H9 (cell line): ENCODE results near the gene CDC25B. TPM values are rescaled to one million over a fixed set of nuclear protein-coding genes. Genes with fewer than 3 reads are reported as not detected.

Experiments used
- DNase-seq: peaks from one replicate; pipeline ENCODE4 v3.0.0-alpha.2; 2017
- H2AFZ ChIP-seq: one replicate; pipeline ENCODE4 v1.6.1; 2013; ENCODE audit warnings: mild to moderate bottlenecking, low read length, control low read depth, moderate library complexity
- H2AK5ac ChIP-seq: 2 replicates; pipeline ENCODE4 v1.6.1; 2013; ENCODE audit warnings: low read length, control low read depth, mixed read lengths; ENCODE audit not compliant: insufficient read length
- H2BK120ac ChIP-seq: one replicate; pipeline ENCODE4 v1.6.1; 2013; ENCODE audit warnings: low read depth, mild to moderate bottlenecking, low read length, control low read depth, inconsistent platforms; ENCODE audit not compliant: poor library complexity, severe bottlenecking
- H2BK12ac ChIP-seq: 2 replicates; pipeline ENCODE4 v1.6.1; 2013; ENCODE audit warnings: low read length, control low read depth, mixed read lengths, low read depth; ENCODE audit not compliant: insufficient read length
- H2BK15ac ChIP-seq: 2 replicates; pipeline ENCODE4 v1.6.1; 2013; ENCODE audit warnings: low read depth, low read length, control low read depth
- H2BK20ac ChIP-seq: one replicate; pipeline ENCODE4 v1.6.1; 2013; ENCODE audit warnings: low read depth, mild to moderate bottlenecking, low read length, control low read depth, inconsistent platforms; ENCODE audit not compliant: poor library complexity, severe bottlenecking
- H2BK5ac ChIP-seq: 2 replicates; pipeline ENCODE4 v1.6.1; 2013; ENCODE audit warnings: low read length, control low read depth, mixed read lengths; ENCODE audit not compliant: insufficient read length
- H3K14ac ChIP-seq: 2 replicates; pipeline ENCODE4 v1.6.1; 2013; ENCODE audit warnings: low read length, control low read depth; ENCODE audit not compliant: insufficient read depth
- H3K18ac ChIP-seq: 2 replicates; pipeline ENCODE4 v1.6.1; 2013; ENCODE audit warnings: low read depth, mild to moderate bottlenecking, mixed read lengths, low read length, control low read depth; ENCODE audit not compliant: insufficient read length
- H3K23ac ChIP-seq: 2 replicates; pipeline ENCODE4 v1.6.1; 2013; ENCODE audit warnings: low read length, control low read depth, mixed read lengths, low read depth; ENCODE audit not compliant: insufficient read length
- H3K23me2 ChIP-seq: 2 replicates; pipeline ENCODE4 v1.6.1; 2013; ENCODE audit warnings: low read depth, mild to moderate bottlenecking, mixed read lengths, low read length, control low read depth; ENCODE audit not compliant: insufficient read length, poor library complexity, severe bottlenecking
- H3K27ac ChIP-seq: 2 replicates; pipeline ENCODE4 v1.5.1; 2013; ENCODE audit warnings: low read length, control low read depth, mixed read lengths, low read depth; ENCODE audit not compliant: insufficient read length
- H3K27me3 ChIP-seq: 2 replicates; pipeline ENCODE4 v1.6.1; 2013; ENCODE audit warnings: low read length, control low read depth, inconsistent platforms; ENCODE audit not compliant: insufficient read depth
- H3K4ac ChIP-seq: 2 replicates; pipeline ENCODE4 v1.6.1; 2013; ENCODE audit warnings: low read depth, mild to moderate bottlenecking, control low read depth, inconsistent platforms, low read length, moderate library complexity
- H3K4me1 ChIP-seq: 2 replicates; pipeline ENCODE4 v1.6.1; 2013; ENCODE audit warnings: low read length, control low read depth, inconsistent platforms; ENCODE audit not compliant: insufficient read depth
- H3K4me2 ChIP-seq: 2 replicates; pipeline ENCODE4 v1.6.1; 2013; ENCODE audit warnings: low read length, control low read depth, mixed read lengths; ENCODE audit not compliant: insufficient read length, insufficient read depth
- H3K56ac ChIP-seq: 2 replicates; pipeline ENCODE4 v1.6.1; 2013; ENCODE audit warnings: low read depth, mild to moderate bottlenecking, mixed read lengths, low read length, control low read depth; ENCODE audit not compliant: insufficient read length
- H3K79me1 ChIP-seq: 2 replicates; pipeline ENCODE4 v1.6.1; 2013; ENCODE audit warnings: low read depth, mild to moderate bottlenecking, moderate library complexity, low read length, control low read depth, inconsistent platforms; ENCODE audit not compliant: insufficient read depth, poor library complexity, severe bottlenecking
- H3K79me2 ChIP-seq: 2 replicates; pipeline ENCODE4 v1.6.1; 2013; ENCODE audit warnings: low read length, control low read depth, inconsistent platforms; ENCODE audit not compliant: insufficient read depth
- H3K9ac ChIP-seq: 2 replicates; pipeline ENCODE4 v1.6.1; 2013; ENCODE audit warnings: low read length, control low read depth, mixed read lengths; ENCODE audit not compliant: insufficient read length; ENCODE audit errors: extremely low read depth
- H3K9me3 ChIP-seq: one replicate; pipeline ENCODE4 v1.6.1; 2013; ENCODE audit warnings: low read depth, low read length, inconsistent platforms; ENCODE audit not compliant: control insufficient read depth
- H3T11ph ChIP-seq: one replicate; pipeline ENCODE4 v1.6.1; 2013; ENCODE audit warnings: mild to moderate bottlenecking, low read length, control low read depth, inconsistent platforms
- H4K20me1 ChIP-seq: one replicate; pipeline ENCODE4 v1.6.1; 2013; ENCODE audit not compliant: control insufficient read depth, insufficient read length, insufficient read depth
- H4K5ac ChIP-seq: 2 replicates; pipeline ENCODE4 v1.6.1; 2013; ENCODE audit warnings: low read depth, mild to moderate bottlenecking, mixed read lengths, low read length, control low read depth; ENCODE audit not compliant: insufficient read length
- H4K8ac ChIP-seq: replicated peaks from 2 replicates; pipeline ENCODE4 v1.6.1; 2013; ENCODE audit warnings: low read length, control low read depth, mixed read lengths, low read depth; ENCODE audit not compliant: insufficient read length
- H4K91ac ChIP-seq: 2 replicates; pipeline ENCODE4 v1.6.1; 2013; ENCODE audit warnings: low read depth, mild to moderate bottlenecking, moderate library complexity, mixed read lengths, low read length, control low read depth; ENCODE audit not compliant: insufficient read length
- H3K27ac Mint-ChIP-seq, 3 experiments: 2 replicates in 2 of 3; 3 replicates in 1 of 3; pipeline ENCODE4 v1.8.0; 2020 to 2021; ENCODE audit warnings: mixed read lengths in 3 of 3, mild to moderate bottlenecking in 1 of 3, moderate library complexity in 1 of 3
- H3K27me3 Mint-ChIP-seq: 2 replicates; pipeline ENCODE4 v1.8.0; 2021; ENCODE audit warnings: low read depth, mild to moderate bottlenecking, moderate library complexity, mixed read lengths
- H3K36me3 Mint-ChIP-seq, 3 experiments: 2 replicates in 2 of 3; 3 replicates in 1 of 3; pipeline ENCODE4 v1.8.0; 2020 to 2021; ENCODE audit warnings: low read depth in 3 of 3, mixed read lengths in 3 of 3; ENCODE audit not compliant: insufficient read depth in 1 of 3
- H3K4me1 Mint-ChIP-seq, 2 experiments: 2 replicates each; pipeline ENCODE4 v1.8.0; 2020; ENCODE audit warnings: mixed read lengths in 2 of 2
- H3K4me3 Mint-ChIP-seq, 2 experiments: 2 replicates in 1 of 2; 3 replicates in 1 of 2; pipeline ENCODE4 v1.8.0; 2020 to 2021; ENCODE audit warnings: mild to moderate bottlenecking in 2 of 2, mixed read lengths in 2 of 2, moderate library complexity in 1 of 2
- H3K9me3 Mint-ChIP-seq, 2 experiments: 2 replicates in 1 of 2; 3 replicates in 1 of 2; pipeline ENCODE4 v1.8.0; 2020; ENCODE audit warnings: mild to moderate bottlenecking in 2 of 2, mixed read lengths in 2 of 2, moderate library complexity in 1 of 2
- WGBS: extraction: QIAGEN DNeasy Blood & Tissue Kit; methylation state at CpG from one replicate; pipeline ENCODE4 v1.1.7; 2013; ENCODE audit warnings: missing lambda C conversion rate, low lambda C conversion rate, mixed read lengths; ENCODE audit not compliant: insufficient read length; ENCODE audit errors: extremely low coverage; 5-methylcytosine and 5-hydroxymethylcytosine counted together
- total RNA-seq: library from RNA; stranded (reverse); gene quantifications from 2 replicates; pipeline ENCODE4 v1.2.1, GENCODE V29; 2021
- TF ChIP-seq, protein P1 (sequence below): fragments of 200-600 bp; sonication (generic); conservative IDR thresholded peaks from 3 replicates; pipeline ENCODE4 v1.8.0; 2021; ENCODE audit warnings: antibody characterized with exemption, mild to moderate bottlenecking

The CDC25B gene
- total RNA-seq, 1 experiment from 2014 or later, result 24.0 TPM

DNA sequence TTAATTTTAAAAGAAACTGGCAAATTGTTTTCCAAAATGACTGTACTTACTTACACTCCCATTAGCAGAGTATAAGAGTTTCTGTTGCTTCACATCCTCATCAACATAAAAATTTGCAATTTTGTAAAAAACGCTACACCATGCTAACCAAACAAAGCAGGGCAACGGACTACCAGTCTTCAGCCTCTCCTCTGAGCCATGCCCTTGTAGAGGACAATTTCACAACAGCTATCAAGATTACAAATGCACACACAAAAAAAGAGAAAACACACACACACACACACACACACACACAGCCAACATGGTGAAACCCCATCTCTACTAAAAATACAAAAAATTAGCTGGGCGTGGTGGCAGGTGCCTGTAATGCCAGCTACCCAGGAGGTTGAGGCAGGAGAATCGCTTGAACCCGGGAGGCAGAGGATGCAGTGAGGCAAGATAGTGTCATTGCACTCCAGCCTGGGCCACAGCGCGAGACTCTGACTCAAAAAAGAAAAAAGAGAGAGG is 24.5 kb upstream of the CDC25B start:
- WGBS, result no CpG with 5 or more reads among the region's 7 CpGs
- TF ChIP-seq, protein P1, sequence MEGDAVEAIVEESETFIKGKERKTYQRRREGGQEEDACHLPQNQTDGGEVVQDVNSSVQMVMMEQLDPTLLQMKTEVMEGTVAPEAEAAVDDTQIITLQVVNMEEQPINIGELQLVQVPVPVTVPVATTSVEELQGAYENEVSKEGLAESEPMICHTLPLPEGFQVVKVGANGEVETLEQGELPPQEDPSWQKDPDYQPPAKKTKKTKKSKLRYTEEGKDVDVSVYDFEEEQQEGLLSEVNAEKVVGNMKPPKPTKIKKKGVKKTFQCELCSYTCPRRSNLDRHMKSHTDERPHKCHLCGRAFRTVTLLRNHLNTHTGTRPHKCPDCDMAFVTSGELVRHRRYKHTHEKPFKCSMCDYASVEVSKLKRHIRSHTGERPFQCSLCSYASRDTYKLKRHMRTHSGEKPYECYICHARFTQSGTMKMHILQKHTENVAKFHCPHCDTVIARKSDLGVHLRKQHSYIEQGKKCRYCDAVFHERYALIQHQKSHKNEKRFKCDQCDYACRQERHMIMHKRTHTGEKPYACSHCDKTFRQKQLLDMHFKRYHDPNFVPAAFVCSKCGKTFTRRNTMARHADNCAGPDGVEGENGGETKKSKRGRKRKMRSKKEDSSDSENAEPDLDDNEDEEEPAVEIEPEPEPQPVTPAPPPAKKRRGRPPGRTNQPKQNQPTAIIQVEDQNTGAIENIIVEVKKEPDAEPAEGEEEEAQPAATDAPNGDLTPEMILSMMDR, result no peak
- no peak overlapping the region; a peak in 1 of 7 replicates for H3K27ac Mint-ChIP-seq

More for the DNA sequence above, 24.5 kb upstream of the CDC25B start:
- no peak overlapping the region for H3K9ac ChIP-seq
- H3T11ph ChIP-seq, result no peak overlapping the region
- no peak overlapping the region for H2BK12ac ChIP-seq
- Mint-ChIP-seq H3K4me3 (no peak overlapping the region), H3K4me1 (peaks cover 11 to 12% of the 10 kb centered on the region in 2 experiments), H3K36me3 (no peaks in the 10 kb centered on the region), H3K27me3 (peaks cover 41% of the 10 kb centered on the region), H3K9me3 (no peaks in the 10 kb centered on the region; a peak in 1 of 5 replicates)
- no peak overlapping the region for H4K5ac ChIP-seq
- H2BK120ac ChIP-seq, result no peak overlapping the region
- no peak overlapping the region for H3K4me2 ChIP-seq
- no peak for DNase-seq
- no peak overlapping the region for H2AK5ac ChIP-seq
- H4K8ac ChIP-seq, result no peak overlapping the region
- no peak overlapping the region for H4K91ac ChIP-seq
- no peaks in the 10 kb centered on the region for H4K20me1 ChIP-seq
- H3K14ac ChIP-seq, result no peak overlapping the region
- no peaks in the 10 kb centered on the region for H3K79me1 ChIP-seq
- no peaks in the 10 kb centered on the region for H3K9me3 ChIP-seq
- H2BK5ac ChIP-seq, result no peak overlapping the region
- no peaks in the 10 kb centered on the region; the same call in 1 of the 2 replicates for H3K27me3 ChIP-seq
- no peak overlapping the region for H3K23ac ChIP-seq
- no peak overlapping the region for H3K4ac ChIP-seq
- H3K18ac ChIP-seq, result no peak overlapping the region
- no peaks in the 10 kb centered on the region for H3K4me1 ChIP-seq
- no peak overlapping the region for H2BK20ac ChIP-seq
- H2BK15ac ChIP-seq, result no peak overlapping the region
- peaks cover 17% of the 10 kb centered on the region for H3K23me2 ChIP-seq
- no peaks in the 10 kb centered on the region for H3K79me2 ChIP-seq
- H2AFZ ChIP-seq, result no peak overlapping the region
- H3K27ac ChIP-seq, result no peak overlapping the region
- no peak overlapping the region for H3K56ac ChIP-seq
